ENCODE measurements around the gene LDB2.

DNA sequence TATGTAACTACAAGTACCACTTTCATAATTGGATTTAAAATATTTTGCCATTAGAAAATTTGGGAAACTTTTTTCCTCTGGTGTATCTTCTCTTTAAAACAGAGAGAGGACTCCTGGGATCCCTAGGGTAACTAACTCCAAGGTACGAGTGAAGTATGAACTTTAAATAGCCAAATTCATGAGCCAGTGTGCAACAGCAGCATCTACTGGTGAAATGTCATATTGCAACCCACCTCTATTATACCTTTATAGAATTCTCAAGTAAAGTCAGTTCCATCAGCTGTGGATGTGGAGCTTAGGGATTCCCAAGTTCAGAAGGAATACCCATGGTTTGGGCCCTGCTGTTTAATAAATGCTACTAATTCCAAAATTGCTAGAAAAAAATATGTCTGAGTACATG is 389.5 kb downstream of the LDB2 start:
- TF ChIP-seq, protein P1, sequence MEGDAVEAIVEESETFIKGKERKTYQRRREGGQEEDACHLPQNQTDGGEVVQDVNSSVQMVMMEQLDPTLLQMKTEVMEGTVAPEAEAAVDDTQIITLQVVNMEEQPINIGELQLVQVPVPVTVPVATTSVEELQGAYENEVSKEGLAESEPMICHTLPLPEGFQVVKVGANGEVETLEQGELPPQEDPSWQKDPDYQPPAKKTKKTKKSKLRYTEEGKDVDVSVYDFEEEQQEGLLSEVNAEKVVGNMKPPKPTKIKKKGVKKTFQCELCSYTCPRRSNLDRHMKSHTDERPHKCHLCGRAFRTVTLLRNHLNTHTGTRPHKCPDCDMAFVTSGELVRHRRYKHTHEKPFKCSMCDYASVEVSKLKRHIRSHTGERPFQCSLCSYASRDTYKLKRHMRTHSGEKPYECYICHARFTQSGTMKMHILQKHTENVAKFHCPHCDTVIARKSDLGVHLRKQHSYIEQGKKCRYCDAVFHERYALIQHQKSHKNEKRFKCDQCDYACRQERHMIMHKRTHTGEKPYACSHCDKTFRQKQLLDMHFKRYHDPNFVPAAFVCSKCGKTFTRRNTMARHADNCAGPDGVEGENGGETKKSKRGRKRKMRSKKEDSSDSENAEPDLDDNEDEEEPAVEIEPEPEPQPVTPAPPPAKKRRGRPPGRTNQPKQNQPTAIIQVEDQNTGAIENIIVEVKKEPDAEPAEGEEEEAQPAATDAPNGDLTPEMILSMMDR (conservative IDR thresholded peaks at IDR 0.05 in 1 of 2, IDR thresholded peaks at IDR 0.05 in 1 of 2; ENCODE audit: low read depth in 1 of 2, low read length in 2 of 2) = peak; percentile 42 to 46
- TF ChIP-seq EZH2 (IDR thresholded peaks at IDR 0.05; ENCODE audit: low read length, missing control alignments) = no peak
